Amniotic stem cell (primary cell): Measurements from ENCODE around the gene ZNF350.
A peak's percentile ranks its signal among the peaks of the same experiment; 100 is the strongest.
"Not testable (repeated sequence)": the region's sequence is repeated elsewhere in the genome, so short reads cannot be mapped to it uniquely, and the experiment has no call there.

Source experiments
- DNase-seq: peaks from one replicate; lab custom pipeline; 2025; lab: John Stamatoyannopoulos, UW

The ZNF350 gene

DNA sequence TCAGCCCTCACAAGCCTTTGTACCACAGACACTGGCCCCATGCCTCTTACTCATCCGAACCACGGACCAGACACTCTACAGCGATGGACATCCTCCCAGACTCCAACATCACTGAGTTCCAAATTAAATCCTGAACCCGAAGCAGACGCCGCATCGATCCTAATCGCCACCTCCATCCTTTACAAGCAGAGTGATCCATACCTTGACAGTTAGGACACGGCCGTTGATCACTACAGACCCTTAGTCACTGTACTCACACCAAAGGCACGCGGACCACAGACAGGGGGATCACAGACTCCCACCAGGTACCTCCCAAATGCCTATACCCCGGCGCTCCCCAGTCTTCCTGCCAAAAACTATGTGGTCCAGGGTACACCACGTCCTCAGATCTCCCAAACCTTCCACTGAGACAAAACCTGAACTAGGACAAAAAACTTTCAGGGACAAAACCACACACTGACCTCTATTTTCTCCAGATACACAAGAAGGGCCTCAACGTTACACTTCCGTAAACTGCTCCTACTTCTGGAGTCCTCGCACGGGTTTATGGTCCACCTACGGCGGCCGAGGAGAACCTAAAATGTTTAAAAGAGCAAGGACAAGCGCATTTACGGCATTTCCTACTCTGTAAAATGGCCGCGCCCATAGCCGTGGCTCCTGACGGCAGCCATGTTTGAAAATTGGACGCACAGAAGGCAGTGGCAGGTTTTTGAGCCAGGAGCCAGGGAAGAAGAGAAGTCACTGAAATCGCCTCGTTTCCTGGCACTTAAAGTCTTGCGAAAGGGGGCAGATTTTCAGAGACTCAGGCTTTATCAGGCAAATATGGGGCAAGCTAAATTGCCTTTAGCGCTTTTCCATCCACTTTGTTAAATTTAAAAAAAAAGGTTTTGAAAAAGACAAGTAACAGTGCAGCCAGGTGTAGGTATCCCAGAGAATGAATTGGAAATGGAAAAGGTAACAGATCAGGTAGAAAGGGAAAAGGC, at the start of gene ZNF350:
ZNF350 (minus strand) TSS at position 532 of the 983 bp plus-strand sequence. CDS start 12,480 bp downstream, outside the sequence.
- peak; percentile 90 for DNase-seq

GRCh38 chr19:52034051-52034728, 47.5 kb upstream of the ZNF350 start:
- no peak for DNase-seq

GRCh38 chr19:52028780-52029123, 42.1 kb upstream of the ZNF350 start:
- DNase-seq, result no peak

DNA sequence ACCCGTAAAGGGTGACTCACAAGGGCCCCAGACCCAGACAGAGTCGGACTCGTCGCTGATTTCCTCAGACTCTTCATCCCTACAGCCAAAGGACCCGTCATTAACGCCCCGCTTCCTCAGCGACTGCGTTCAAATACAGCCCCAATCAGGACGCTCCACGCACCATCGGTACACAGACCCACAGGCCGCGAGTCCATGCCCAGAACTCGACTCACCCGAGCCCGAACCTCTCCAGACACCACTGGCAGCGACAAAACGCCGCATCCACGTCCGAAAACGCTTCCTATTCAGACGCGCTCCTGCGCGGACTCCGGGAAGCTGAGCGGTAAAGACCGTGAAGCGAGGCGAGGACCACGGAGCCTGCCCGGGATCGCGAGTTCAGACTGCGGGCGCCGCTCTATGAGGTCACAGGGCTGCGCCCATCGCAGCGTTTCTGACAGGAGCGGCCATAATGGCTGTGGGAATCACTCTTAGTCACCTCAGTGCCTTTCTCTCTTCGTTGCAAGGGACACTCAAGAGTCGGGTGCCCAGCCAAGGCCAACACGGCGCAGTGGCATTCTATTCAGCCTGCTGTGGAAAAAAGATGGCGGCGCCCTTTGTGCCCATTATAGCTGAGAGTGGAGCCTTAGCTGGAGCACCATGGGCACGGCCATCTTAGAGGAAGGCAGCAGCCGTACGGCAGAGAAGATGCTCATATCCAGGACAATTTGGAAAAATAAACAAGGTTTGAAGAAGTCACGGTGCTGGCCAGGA, 41.6 kb upstream of the ZNF350 start, which contains the start of gene ZNF614:
ZNF614 (minus strand) TSS at position 353 of the 753 bp plus-strand sequence. CDS start 2,634 bp downstream, outside the sequence.
- peak; percentile 78 for DNase-seq

DNA sequence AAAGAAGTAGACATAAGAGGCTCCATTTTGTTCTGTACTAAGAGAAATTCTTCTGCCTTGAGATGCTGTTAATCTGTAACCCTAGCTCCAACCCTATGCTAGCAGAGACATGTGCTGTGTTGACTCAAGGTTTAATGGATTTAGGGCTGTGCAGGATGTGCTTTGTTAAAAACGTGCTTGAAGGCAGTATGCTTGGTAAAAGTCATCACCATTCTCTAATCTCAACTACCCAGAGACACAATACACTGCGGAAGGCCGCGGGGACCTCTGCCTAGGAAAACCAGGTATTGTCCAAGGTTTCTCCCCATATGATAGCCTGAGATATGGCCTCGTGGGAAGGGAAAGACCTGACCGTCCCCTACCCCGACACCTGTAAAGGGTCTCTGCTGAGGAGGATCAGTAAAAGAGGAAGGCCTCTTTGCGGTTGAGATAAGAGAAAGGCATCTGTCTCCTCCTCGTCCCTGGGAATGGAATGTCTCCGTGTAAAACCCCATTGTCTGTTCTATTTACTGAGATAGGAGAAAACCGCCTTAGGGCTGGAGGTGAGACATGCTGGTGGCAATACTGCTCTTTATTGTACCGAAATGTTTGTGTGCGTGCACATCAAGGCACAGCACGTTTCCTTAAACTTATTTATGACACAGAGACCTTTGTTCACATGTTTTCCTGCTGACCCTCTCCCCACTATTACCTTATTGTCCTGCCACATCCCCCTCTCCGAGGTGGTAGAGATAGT, 39.8 kb upstream of the ZNF350 start:
- DNase-seq, result not testable (repeated sequence)

GRCh38 chr19:52024478-52024877, 37.8 kb upstream of the ZNF350 start:
- DNase-seq, result not testable (repeated sequence)

GRCh38 chr19:52022193-52022592, 35.6 kb upstream of the ZNF350 start:
- no peak for DNase-seq

- DNase-seq, result no peak
These were observed 33.9 kb upstream of the ZNF350 start for GRCh38 chr19:52020506-52020905.

- no peak for DNase-seq
These were observed 24.0 kb upstream of the ZNF350 start for GRCh38 chr19:52010674-52011073.

GRCh38 chr19:52007806-52008557, 21.3 kb upstream of the ZNF350 start, which contains the start of gene ZNF615:
TSS of gene ZNF615 (minus strand) at chr19:52008211. CDS start at chr19:52003711, 4,500 bp downstream.
- peak; percentile 73 for DNase-seq

DNA sequence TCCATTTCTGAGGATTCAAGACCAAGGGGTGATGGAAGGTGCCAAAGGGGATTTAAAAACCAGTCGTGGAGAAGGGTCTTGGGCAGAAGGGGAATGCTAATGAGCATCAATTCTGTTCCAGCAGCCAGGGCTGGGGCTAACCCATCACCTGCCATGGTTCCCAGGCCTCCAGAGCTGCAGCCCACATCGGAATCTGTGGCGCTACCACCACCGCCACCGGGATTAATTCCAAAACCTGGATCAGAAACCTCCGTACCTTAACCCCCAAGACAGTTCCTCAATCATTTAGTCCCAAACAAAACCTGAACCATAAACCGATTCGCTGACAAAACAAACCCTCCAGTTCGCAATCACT, 20.8 kb upstream of the ZNF350 start:
- DNase-seq, result no peak

- DNase-seq, result no peak
These were observed 7.5 kb upstream of the ZNF350 start for GRCh38 chr19:51994048-51994644.

GRCh38 chr19:51993422-51993821, 6.8 kb upstream of the ZNF350 start:
- DNase-seq, result no peak

DNA sequence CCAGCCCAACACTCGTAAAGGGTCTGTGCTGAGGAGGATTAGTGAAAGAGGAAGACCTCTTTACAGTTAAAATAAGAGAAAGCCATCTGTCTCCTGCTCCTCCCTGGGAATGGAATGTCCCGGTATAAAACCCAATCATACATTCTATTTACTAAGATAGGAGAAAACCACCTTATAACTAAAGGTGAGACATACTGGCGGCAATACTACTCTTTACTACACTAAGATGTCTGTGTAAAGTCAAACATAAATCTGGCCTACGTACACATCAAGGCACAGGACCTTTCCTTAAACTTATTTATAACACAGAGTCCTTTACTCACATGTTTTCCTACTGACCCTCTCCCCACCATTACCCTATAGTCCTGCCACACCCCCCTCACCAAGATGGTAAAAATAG, 3.3 kb downstream of the ZNF350 start:
- no peak for DNase-seq

DNA sequence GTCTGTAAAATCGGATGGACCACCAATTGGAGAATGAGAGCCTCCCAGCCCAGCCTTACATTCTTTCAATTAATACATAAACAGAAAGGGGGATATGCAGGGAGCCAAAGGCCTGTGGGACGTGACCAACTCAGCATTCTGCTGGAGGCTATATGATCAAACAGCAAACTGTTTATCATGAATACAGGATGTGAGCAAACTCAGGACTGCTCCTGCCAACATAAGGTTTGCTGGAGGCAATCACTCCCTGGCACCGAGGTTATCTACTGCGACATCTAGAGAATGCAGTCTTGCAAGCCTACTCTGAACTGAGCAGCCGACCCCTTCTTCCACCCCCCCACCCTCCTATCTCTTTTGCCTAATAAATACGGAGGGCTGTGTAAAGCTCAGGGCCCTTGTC, 5.7 kb downstream of the ZNF350 start:
- DNase-seq, result not testable (repeated sequence)

DNA sequence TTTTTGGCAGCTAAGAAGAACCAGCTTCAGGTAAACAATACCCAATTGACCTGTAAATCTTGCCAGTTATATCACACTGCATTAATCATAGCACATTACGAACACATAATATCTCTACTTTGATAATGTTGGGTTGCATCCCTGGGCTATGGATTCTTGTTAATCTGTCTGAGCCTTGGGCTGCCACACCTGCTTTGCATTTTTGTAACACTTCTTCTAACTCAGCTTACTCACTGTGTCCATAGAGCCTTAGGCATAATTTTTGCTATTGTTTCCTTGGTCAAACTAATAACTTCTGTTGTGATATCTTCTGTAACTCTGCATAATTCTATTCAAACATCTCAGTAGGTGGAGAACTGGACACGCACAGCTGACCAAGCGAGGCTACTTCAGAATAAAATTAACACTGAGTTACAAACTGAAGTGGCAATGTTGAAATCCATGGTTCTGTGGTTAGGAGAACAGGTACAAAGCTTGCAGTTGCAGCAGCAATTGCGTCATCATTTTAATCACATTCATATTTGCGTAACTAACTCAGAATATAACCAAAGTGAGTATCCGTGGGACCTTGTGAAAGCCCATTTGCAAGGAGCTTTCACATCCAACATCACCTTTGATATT, 6.4 kb downstream of the ZNF350 start:
- no peak for DNase-seq

- DNase-seq, result no peak
These were observed 7.8 kb downstream of the ZNF350 start for GRCh38 chr19:51978882-51979281.

- DNase-seq, result no peak
These were observed 9.3 kb downstream of the ZNF350 start for GRCh38 chr19:51977346-51977745.

- DNase-seq, result no peak
These were observed 9.8 kb downstream of the ZNF350 start for GRCh38 chr19:51976852-51977251.

DNA sequence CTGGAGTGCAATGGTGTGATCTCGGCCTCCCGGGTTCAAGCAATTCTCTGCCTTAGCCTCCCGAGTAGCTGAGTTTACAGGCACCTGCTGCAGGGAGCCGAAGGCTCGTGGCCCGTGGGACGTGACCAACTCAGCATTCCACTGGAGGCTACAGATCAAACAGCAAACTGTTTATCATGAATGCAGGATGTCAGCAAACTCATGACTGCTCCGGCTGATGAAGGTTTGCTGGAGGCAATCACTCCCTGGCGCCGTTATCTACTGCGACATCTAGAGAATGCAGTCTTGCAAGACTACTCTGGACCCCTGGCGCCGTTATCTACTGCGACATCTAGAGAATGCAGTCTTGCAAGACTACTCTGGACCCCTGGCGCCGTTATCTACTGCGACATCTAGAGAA, 10.9 kb downstream of the ZNF350 start:
- not testable (repeated sequence) for DNase-seq
